Astrocyte of the cerebellum (primary cell): Measurements from ENCODE around the gene WDR46.
A peak's percentile ranks its signal among the peaks of the same experiment; 100 is the strongest.

Source experiments
- DNase-seq: peaks from one replicate; pipeline ENCODE4 v3.0.0-alpha.2; 2011; ENCODE audit warnings: low read depth
- H3K4me3 ChIP-seq: 2 replicates; pipeline ENCODE4 v1.5.1; 2011; ENCODE audit warnings: mild to moderate bottlenecking, low read depth, low read length, moderate library complexity
- in situ Hi-C: cut with HindIII; loops from 2 replicates; pipeline ENCODE4 v1.10.0; 2017; ENCODE audit warnings: low sequenced_read_pairs
- TF ChIP-seq, protein P1 (sequence below): IDR thresholded peaks from 2 replicates; pipeline ENCODE4 v1.5.1; 2012; ENCODE audit warnings: low read length, low read depth, moderate library complexity, mild to moderate bottlenecking; ENCODE audit errors: missing control alignments

WDR46 gene, protein sequence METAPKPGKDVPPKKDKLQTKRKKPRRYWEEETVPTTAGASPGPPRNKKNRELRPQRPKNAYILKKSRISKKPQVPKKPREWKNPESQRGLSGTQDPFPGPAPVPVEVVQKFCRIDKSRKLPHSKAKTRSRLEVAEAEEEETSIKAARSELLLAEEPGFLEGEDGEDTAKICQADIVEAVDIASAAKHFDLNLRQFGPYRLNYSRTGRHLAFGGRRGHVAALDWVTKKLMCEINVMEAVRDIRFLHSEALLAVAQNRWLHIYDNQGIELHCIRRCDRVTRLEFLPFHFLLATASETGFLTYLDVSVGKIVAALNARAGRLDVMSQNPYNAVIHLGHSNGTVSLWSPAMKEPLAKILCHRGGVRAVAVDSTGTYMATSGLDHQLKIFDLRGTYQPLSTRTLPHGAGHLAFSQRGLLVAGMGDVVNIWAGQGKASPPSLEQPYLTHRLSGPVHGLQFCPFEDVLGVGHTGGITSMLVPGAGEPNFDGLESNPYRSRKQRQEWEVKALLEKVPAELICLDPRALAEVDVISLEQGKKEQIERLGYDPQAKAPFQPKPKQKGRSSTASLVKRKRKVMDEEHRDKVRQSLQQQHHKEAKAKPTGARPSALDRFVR

DNA sequence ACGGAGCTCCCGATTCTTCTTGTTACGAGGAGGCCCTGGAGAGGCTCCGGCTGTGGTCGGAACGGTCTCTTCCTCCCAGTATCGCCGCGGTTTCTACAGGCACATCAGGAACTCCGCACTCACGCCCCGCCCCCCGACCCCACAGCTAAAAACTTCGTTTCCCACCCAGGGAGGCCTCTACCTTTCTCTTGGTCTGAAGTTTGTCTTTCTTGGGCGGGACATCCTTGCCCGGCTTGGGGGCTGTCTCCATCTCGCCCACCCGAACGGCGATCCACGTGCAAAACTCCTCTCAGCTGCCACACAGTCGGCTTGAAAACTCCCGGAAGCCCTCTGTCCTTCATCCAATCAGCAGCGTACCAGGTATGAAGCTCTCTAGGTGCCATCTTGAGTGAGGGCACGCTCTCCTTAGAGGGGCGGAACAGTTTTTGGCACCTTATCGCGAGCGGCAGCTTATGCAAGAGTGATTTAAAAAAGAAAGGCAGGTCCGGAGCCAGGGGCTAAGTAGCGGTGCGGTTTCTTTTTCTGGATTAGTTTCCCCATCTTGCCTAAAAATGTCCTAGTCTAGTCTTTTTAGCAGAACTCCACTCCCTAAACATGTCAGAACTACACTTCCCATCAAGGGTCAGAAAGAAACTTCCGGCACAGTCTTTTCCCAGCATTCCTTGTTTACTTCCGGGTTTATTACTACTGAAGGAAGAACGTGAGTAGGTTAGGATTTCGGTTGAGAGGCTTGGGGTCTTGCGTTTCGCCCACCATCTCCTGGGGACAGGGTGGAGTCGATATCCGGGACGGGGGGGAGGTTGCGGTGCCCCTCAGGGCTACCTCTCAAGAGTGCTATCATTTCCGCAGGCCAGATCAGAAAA is at the start of gene WDR46, which contains the start of gene PFDN6:
WDR46 (minus strand) TSS at position 319 of the 863 bp plus-strand sequence; CDS start at position 250, 69 bp downstream.
PFDN6 (plus strand) TSS at position 681 of the 863 bp plus-strand sequence. CDS start 256 bp downstream, outside the sequence.
- H3K4me3 ChIP-seq: peak within 1 kb of the TSS; percentile 72
- TF ChIP-seq, protein P1, sequence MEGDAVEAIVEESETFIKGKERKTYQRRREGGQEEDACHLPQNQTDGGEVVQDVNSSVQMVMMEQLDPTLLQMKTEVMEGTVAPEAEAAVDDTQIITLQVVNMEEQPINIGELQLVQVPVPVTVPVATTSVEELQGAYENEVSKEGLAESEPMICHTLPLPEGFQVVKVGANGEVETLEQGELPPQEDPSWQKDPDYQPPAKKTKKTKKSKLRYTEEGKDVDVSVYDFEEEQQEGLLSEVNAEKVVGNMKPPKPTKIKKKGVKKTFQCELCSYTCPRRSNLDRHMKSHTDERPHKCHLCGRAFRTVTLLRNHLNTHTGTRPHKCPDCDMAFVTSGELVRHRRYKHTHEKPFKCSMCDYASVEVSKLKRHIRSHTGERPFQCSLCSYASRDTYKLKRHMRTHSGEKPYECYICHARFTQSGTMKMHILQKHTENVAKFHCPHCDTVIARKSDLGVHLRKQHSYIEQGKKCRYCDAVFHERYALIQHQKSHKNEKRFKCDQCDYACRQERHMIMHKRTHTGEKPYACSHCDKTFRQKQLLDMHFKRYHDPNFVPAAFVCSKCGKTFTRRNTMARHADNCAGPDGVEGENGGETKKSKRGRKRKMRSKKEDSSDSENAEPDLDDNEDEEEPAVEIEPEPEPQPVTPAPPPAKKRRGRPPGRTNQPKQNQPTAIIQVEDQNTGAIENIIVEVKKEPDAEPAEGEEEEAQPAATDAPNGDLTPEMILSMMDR: no peak
- peak; percentile 76 for DNase-seq
- in situ Hi-C loops: no loop called here

DNA sequence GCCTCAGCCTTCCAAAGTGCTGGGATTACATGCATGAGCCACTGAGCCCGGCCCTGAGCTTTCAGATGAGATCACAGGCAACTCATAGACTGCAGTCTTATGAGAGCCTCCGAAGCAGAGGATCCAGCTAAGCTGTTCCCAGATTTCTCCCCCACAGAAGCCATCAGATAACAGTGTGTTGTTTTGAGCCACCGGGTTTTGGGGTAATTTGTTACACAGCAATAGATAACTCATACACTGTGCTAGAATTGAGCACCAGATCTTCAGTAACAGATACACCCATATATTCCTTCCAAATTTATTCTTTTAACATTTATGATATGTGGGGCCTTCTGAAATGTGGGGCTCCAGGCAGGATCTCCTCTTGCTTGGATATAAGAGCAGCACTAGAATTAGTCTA is 47.5 kb upstream of the WDR46 start:
- TF ChIP-seq, protein P1: no peak
- DNase-seq: no peak
- in situ Hi-C loops: no loop called here
- no peak overlapping the region for H3K4me3 ChIP-seq

DNA sequence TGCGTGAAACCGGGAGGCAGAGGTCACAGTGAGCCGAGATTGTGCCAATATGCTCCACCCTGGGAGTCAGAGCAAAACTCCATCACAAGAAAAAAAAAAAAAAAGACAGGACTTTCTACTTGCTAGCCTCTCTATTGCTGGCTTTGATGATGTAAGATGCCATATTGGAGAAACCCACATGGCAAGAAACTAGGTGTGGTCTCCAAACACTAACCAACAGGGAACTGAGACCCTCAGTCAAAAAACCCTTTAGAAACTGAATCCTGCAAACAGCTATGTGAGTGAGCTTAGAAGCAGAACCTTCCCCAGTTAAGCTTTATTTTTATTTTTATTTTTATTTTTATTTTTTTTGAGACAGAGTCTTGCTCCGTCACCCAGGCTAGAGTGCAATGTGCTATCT is 46.9 kb upstream of the WDR46 start:
- TF ChIP-seq, protein P1: no peak
- DNase-seq: no peak
- in situ Hi-C loops: no loop called here
- H3K4me3 ChIP-seq: no peak overlapping the region

DNA sequence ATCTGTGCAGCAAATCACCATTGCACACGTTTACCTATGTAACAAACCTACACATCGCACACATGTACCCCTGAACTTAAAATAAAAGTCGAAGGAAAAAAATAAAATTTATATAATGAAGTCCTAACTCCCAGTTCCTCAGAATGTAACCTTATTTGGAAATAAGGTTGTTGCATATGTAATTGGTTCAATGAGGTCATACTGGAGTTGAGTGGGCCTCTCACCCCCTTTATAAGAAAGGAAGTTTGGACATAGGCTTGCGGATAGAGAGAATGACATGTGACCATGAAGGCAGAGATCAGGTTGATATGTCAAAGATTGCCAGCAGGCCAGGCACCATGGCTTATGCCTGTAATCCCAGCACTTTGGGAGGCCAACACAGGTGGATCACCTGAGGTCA is 44.6 kb upstream of the WDR46 start:
- no peak for DNase-seq
- no peak overlapping the region for H3K4me3 ChIP-seq
- TF ChIP-seq, protein P1: no peak
- in situ Hi-C loops: no loop called here

DNA sequence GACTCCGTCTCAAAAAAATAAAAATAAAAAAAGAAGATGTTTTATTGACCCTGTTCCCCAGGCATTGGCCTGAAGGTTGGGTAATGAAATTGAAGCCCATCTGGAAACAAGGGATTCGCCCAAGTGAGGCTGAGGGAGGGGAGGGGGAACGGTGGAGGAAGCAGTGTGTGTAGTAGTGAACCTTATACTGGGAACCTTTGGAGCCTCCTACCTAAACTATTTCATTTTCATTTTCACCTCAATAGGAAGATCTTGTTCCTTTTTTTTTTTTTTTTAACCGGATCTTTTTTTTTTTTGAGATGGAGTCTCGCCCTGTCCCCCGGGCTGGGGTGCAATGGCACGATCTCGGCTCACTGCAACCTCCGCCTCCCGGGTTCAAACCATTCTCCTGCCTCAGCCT is 41.7 kb upstream of the WDR46 start:
- no peak overlapping the region for H3K4me3 ChIP-seq
- TF ChIP-seq, protein P1: no peak
- in situ Hi-C loops: no loop called here
- DNase-seq: no peak

DNA sequence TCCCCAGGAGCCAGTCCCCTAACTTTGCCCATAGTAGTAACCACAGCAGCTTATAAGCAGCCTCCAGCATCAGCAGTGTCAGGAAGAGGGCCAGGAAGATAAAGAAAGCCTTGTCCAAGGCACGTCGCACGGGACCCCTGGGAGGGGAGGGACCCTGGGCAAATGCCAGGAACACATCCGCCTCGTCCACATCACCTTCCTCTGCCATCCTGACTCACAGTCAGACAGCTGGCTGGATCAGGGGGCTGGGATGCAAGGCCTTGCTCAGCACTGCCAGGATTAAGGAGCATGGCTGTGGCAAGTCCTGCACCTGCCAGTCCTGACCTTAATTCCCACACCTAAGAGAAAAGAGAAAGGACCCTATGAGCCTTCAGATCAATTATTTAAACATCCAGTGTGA is 40.0 kb upstream of the WDR46 start:
- no peak for DNase-seq
- H3K4me3 ChIP-seq: no peak overlapping the region
- in situ Hi-C loops: no loop called here
- TF ChIP-seq, protein P1: no peak
